Measurements from ENCODE around the gene GNAQ. TPM values are rescaled to one million over a fixed set of nuclear protein-coding genes. Genes with fewer than 3 reads are reported as not detected.
A peak's percentile ranks its signal among the peaks of the same experiment; 100 is the strongest.

The GNAQ gene
- total RNA-seq, 2 experiments from 2014 or later: 17.6 to 24.2 TPM

DNA sequence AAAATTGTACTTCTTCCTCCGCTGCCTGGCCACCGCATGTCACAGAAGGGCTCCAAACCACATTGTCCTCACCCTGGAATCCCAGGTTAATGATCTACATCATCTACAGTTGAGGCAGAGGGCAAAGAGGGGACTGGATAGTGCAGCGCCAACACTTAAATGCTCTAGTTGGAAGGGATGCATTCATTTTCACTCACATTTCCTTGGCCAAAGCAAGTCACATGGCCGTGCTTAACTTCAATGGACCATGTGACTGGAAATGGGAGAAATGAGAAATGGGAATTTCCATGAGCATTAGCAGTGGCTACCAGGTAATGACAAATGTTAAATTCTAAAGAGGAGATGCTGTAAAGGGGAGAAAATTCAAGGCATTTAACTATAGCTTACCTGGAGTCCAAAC is 13.3 kb upstream of the GNAQ start:
- CTCF ChIA-PET: interaction anchor here (1.5 to 3.6 kb wide), 2 partner anchors 9 kb away, joined by 5 to 14 read pairs; no protein-coding TSS in a partner anchor
- Mint-ChIP-seq H3K27ac (no peak overlapping the region), H3K9me3 (ENCODE audit: low read depth) (no peaks in the 10 kb centered on the region), H3K4me1 (no peaks in the 10 kb centered on the region), H3K4me3 (no peak overlapping the region), H3K36me3 (no peaks in the 10 kb centered on the region), H3K27me3 (peaks cover 12% of the 10 kb centered on the region)
- ATAC-seq (no peak), DNase-seq (no peak)

GRCh38 chr9:78044189-78044588 is 12.6 kb upstream of the GNAQ start:
- H3K27me3 Mint-ChIP-seq: peaks cover 6% of the 10 kb centered on the region
- H3K27ac Mint-ChIP-seq: no peak overlapping the region
- no peaks in the 10 kb centered on the region for H3K4me1 Mint-ChIP-seq
- H3K4me3 Mint-ChIP-seq: no peak overlapping the region
- H3K9me3 Mint-ChIP-seq (ENCODE audit: low read depth): no peaks in the 10 kb centered on the region
- no peak for ATAC-seq
- CTCF ChIA-PET: interaction anchor here (1.5 to 3.6 kb wide), 2 partner anchors 9 kb away, joined by 5 to 14 read pairs; no protein-coding TSS in a partner anchor
- no peaks in the 10 kb centered on the region for H3K36me3 Mint-ChIP-seq
- no peak for DNase-seq

- Mint-ChIP-seq H3K9me3 (ENCODE audit: low read depth) (no peaks in the 10 kb centered on the region), H3K36me3 (no peaks in the 10 kb centered on the region), H3K27me3 (peaks cover 3% of the 10 kb centered on the region), H3K4me3 (no peak overlapping the region), H3K4me1 (no peaks in the 10 kb centered on the region), H3K27ac (no peak overlapping the region)
- no peak for DNase-seq
- ATAC-seq: no peak
- CTCF ChIA-PET: interaction anchor here (0.7 kb wide), 2 partner anchors 10 to 68 kb away, joined by 3 read pairs; no protein-coding TSS in a partner anchor
These were observed 10.4 kb upstream of the GNAQ start for GRCh38 chr9:78041971-78042370.

GRCh38 chr9:78040726-78041125 is 9.1 kb upstream of the GNAQ start:
- DNase-seq (no peak), ATAC-seq (no peak)
- H3K27me3 Mint-ChIP-seq: peaks cover 5% of the 10 kb centered on the region
- no peaks in the 10 kb centered on the region for H3K36me3 Mint-ChIP-seq
- H3K4me3 Mint-ChIP-seq: no peak overlapping the region
- no peaks in the 10 kb centered on the region for H3K4me1 Mint-ChIP-seq
- H3K9me3 Mint-ChIP-seq (ENCODE audit: low read depth): no peaks in the 10 kb centered on the region
- no peak overlapping the region for H3K27ac Mint-ChIP-seq
- CTCF ChIA-PET: interaction anchor here (1.2 to 1.8 kb wide), 3 partner anchors 9 to 64 kb away, joined by 4 to 6 read pairs (median 5); partner anchors contain the start of gene GNAQ

DNA sequence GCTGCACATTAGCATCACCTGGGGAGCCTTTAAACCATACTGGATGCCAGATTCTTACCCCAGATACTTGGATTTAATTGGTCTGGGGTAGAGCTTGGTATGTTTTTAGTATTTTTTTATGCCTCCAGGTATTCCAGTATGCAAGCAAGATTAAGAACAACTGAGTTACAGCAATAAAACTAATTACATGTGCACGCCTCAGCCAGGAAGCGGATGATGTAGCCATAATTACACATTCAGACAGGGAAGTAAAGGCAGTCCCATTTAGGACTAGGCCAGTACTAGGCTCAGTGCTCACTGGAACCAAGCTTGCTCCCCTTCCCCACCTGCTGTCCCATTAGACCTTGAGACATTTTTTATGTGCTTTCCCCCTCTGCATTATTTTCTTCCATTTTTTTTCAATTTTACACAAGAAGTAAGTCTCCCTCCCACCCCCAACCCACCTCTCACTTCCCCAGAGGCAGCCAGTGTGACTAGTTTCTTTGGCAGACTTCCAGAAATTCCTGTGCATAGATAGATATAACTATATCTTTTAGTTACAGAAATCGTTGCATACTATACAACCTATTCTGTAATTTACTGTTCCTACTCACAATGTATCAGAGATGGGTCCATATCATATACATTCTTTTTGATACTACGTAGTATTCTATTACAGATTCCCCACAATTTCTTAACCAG is 7.1 kb upstream of the GNAQ start:
- H3K27ac Mint-ChIP-seq: no peak overlapping the region
- H3K9me3 Mint-ChIP-seq (ENCODE audit: low read depth): no peaks in the 10 kb centered on the region
- ATAC-seq (no peak), DNase-seq (no peak)
- H3K4me3 Mint-ChIP-seq: no peak overlapping the region
- H3K4me1 Mint-ChIP-seq: peaks cover 9% of the 10 kb centered on the region
- H3K27me3 Mint-ChIP-seq: peaks cover 14% of the 10 kb centered on the region
- CTCF ChIA-PET: interaction anchor here (0.5 to 1.4 kb wide), 4 partner anchors 62 to 219 kb away, joined by 3 read pairs; no protein-coding TSS in a partner anchor
- H3K36me3 Mint-ChIP-seq: no peaks in the 10 kb centered on the region

DNA sequence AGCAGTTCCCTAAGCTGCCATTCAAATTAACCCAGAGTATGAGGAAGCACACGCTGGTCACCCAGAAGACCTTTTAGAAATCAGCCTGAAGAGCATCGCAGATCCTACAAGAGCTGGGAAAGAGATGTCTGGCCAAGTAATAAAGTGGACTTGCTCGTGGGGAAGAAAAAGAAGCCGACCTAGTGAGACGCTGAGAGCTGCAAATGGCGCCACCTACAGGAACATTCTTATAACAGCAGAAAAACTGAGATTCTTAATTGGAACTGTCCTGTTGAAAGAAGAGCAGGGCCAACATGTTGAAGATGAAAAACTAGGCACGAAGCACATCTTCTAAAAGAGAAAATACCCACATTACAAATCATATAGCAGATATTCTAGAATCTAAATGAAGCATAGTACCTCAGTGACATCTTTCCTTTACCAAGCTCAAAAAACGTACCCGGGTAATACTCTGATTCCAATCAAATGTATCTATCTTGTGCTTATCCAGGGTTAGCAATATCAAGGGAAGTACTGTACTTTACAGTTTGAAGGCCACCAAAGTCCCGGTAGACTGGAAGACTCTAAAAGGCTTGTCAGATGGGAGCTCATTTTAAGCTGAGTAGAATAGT is 3.9 kb upstream of the GNAQ start:
- H3K27me3 Mint-ChIP-seq: peaks cover 21% of the 10 kb centered on the region
- peaks cover 21% of the 10 kb centered on the region for H3K4me1 Mint-ChIP-seq
- ATAC-seq (no peak), DNase-seq (peak; percentile 66)
- CTCF ChIA-PET: interaction anchor here (0.6 to 4.1 kb wide), 30 partner anchors 9 to 601 kb away, joined by 3 to 39 read pairs (median 4); partner anchors contain the start of gene CEP78
- peaks cover 2% of the 10 kb centered on the region for H3K36me3 Mint-ChIP-seq
- no peaks in the 10 kb centered on the region for H3K9me3 Mint-ChIP-seq (ENCODE audit: low read depth)
- no peak overlapping the region for H3K27ac Mint-ChIP-seq
- H3K4me3 Mint-ChIP-seq: no peak overlapping the region

DNA sequence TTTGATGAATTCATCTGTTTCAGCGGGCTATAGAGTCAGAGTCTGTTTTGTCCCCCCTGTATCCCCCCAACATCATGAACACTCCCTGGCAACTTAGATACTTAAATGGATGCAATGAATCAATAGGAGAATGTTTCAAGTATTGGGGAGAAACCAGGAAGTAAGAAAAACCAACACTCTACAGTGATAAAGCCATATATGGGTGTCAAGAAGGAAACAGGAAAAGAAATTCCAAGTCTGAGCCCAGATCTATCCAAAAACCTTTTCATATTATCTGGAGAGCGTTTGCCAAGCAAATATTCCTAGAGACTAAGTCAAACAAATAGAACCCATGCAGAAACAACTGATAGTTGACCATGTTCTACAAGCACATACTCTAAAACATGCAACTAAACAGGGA is 2.3 kb upstream of the GNAQ start:
- DNase-seq: no peak
- Mint-ChIP-seq H3K27ac (no peak overlapping the region), H3K36me3 (peaks cover 2% of the 10 kb centered on the region), H3K9me3 (ENCODE audit: low read depth) (no peaks in the 10 kb centered on the region), H3K27me3 (peaks cover 26% of the 10 kb centered on the region), H3K4me1 (peaks cover 32% of the 10 kb centered on the region), H3K4me3 (no peak overlapping the region)
- CTCF ChIA-PET: interaction anchor here (2.2 to 4.1 kb wide), 4 partner anchors 8 to 88 kb away, joined by 8 to 39 read pairs (median 18); no protein-coding TSS in a partner anchor
- ATAC-seq: no peak

- Mint-ChIP-seq H3K4me3 (peak overlapping the region; percentile 81), H3K27ac (peak overlapping the region; percentile 91), H3K9me3 (ENCODE audit: low read depth) (no peaks in the 10 kb centered on the region), H3K27me3 (peaks cover 30% of the 10 kb centered on the region), H3K4me1 (peaks cover 37% of the 10 kb centered on the region), H3K36me3 (peaks cover 2% of the 10 kb centered on the region)
- DNase-seq (no peak), ATAC-seq (no peak)
- CTCF ChIA-PET: interaction anchor here (1.1 to 3.2 kb wide), 2 partner anchors 56 to 89 kb away, joined by 8 to 24 read pairs; no protein-coding TSS in a partner anchor
These were observed 1.3 kb upstream of the GNAQ start for GRCh38 chr9:78032730-78033457.

- H3K36me3 Mint-ChIP-seq: peaks cover 2% of the 10 kb centered on the region
- H3K27me3 Mint-ChIP-seq: peaks cover 30% of the 10 kb centered on the region
- peak overlapping the region; percentile 83 for H3K4me3 Mint-ChIP-seq
- H3K27ac Mint-ChIP-seq: peak overlapping the region; percentile 91
- peaks cover 39% of the 10 kb centered on the region for H3K4me1 Mint-ChIP-seq
- no peaks in the 10 kb centered on the region for H3K9me3 Mint-ChIP-seq (ENCODE audit: low read depth)
- DNase-seq (peak; percentile 79), ATAC-seq (peak; percentile 58)
- CTCF ChIA-PET: interaction anchor here (1.0 to 1.1 kb wide), 2 partner anchors 8 to 55 kb away, joined by 4 to 8 read pairs; no protein-coding TSS in a partner anchor
These were observed 500 bp upstream of the GNAQ start for GRCh38 chr9:78031893-78032729.

GRCh38 chr9:78030553-78031443 is 813 bp downstream of the GNAQ start:
- H3K27ac Mint-ChIP-seq: peak overlapping the region; percentile 85
- peaks cover 2% of the 10 kb centered on the region for H3K36me3 Mint-ChIP-seq
- ATAC-seq: peak; percentile 28
- peaks cover 40% of the 10 kb centered on the region for H3K4me1 Mint-ChIP-seq
- H3K9me3 Mint-ChIP-seq (ENCODE audit: low read depth): no peaks in the 10 kb centered on the region
- H3K4me3 Mint-ChIP-seq: peak overlapping the region; percentile 84
- CTCF ChIA-PET: interaction anchor here (0.8 to 1.4 kb wide), 4 partner anchors 10 to 189 kb away, joined by 3 to 8 read pairs (median 4); no protein-coding TSS in a partner anchor
- DNase-seq: peak; percentile 61
- H3K27me3 Mint-ChIP-seq: peaks cover 28% of the 10 kb centered on the region

- H3K4me1 Mint-ChIP-seq: peaks cover 36% of the 10 kb centered on the region
- peak overlapping the region; percentile 85 for H3K27ac Mint-ChIP-seq
- H3K4me3 Mint-ChIP-seq: peak overlapping the region; percentile 84
- H3K27me3 Mint-ChIP-seq: peaks cover 28% of the 10 kb centered on the region
- no peaks in the 10 kb centered on the region for H3K9me3 Mint-ChIP-seq (ENCODE audit: low read depth)
- DNase-seq: peak; percentile 50
- peaks cover 2% of the 10 kb centered on the region for H3K36me3 Mint-ChIP-seq
- CTCF ChIA-PET: interaction anchor here (1.0 to 1.4 kb wide), 3 partner anchors 52 to 574 kb away, joined by 4 to 8 read pairs (median 4); no protein-coding TSS in a partner anchor
- peak; percentile 9 for ATAC-seq
These were observed 1.4 kb downstream of the GNAQ start for GRCh38 chr9:78030296-78030552.
